Measurements from ENCODE around the gene PCDHGC3. TPM values are rescaled to one million over a fixed set of nuclear protein-coding genes. Genes with fewer than 3 reads are reported as not detected.

PCDHGC3 gene
- total RNA-seq, 1 donor from 2014 or later = 51.4 TPM

DNA sequence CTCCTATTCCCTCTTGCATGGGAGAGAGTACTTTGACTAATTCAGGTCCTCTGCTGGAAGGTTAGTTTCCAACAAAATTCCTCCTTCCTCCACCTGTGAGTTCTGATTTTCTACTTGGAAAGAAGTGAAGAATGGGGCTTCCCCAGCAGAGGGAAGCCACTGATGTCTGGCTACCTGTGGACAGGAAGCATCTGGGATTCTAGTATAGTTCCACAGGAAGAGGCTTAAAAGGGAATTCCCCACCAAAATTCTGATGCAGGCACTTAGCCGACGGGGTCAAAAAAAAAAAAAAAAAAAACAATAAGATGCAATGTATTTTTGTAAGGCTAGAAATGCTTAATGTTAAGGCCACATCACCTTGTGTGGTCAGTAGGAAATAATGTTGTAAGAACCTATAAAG lies 46.5 kb downstream of the PCDHGC3 start:
- TF ChIP-seq, protein P1, sequence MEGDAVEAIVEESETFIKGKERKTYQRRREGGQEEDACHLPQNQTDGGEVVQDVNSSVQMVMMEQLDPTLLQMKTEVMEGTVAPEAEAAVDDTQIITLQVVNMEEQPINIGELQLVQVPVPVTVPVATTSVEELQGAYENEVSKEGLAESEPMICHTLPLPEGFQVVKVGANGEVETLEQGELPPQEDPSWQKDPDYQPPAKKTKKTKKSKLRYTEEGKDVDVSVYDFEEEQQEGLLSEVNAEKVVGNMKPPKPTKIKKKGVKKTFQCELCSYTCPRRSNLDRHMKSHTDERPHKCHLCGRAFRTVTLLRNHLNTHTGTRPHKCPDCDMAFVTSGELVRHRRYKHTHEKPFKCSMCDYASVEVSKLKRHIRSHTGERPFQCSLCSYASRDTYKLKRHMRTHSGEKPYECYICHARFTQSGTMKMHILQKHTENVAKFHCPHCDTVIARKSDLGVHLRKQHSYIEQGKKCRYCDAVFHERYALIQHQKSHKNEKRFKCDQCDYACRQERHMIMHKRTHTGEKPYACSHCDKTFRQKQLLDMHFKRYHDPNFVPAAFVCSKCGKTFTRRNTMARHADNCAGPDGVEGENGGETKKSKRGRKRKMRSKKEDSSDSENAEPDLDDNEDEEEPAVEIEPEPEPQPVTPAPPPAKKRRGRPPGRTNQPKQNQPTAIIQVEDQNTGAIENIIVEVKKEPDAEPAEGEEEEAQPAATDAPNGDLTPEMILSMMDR (IDR thresholded peaks at IDR 0.05) = no peak
- Histone ChIP-seq H3K27ac (peak overlapping the region; percentile 61 to 73), H3K27me3 (no peaks in the 10 kb centered on the region), H3K4me3 (no peak overlapping the region), H3K4me1 (peaks cover 7 to 24% of the 10 kb centered on the region in 2 donors), H3K36me3 (peaks cover 17 to 37% of the 10 kb centered on the region in 2 donors), H3K9me3 (no peaks in the 10 kb centered on the region)
- intact Hi-C loops (cut with DNase I) = loop anchor here (5.0 to 10.0 kb wide), 2 partner anchors 118 to 200 kb away; partner anchors contain the start of genes PCDHGA9, PCDHGB6 and TAF7
- DNase-seq (ENCODE audit: low spot score in 2 of 2) = no peak

GRCh38 chr5:141523991-141524390 lies 48.2 kb downstream of the PCDHGC3 start:
- Histone ChIP-seq H3K27ac (peak overlapping the region; percentile 66 to 71), H3K4me3 (no peak overlapping the region), H3K9me3 (no peaks in the 10 kb centered on the region), H3K4me1 (peaks cover 7 to 35% of the 10 kb centered on the region in 2 donors), H3K36me3 (peaks cover 17 to 34% of the 10 kb centered on the region in 2 donors), H3K27me3 (no peaks in the 10 kb centered on the region)
- intact Hi-C loops (cut with DNase I) = loop anchor here (1.0 to 10.0 kb wide), 5 partner anchors 11 to 202 kb away; partner anchors contain the start of genes PCDHGA9, PCDHGB6 and TAF7
- TF ChIP-seq, protein P1 (IDR thresholded peaks at IDR 0.05) = no peak
- DNase-seq (ENCODE audit: low spot score in 2 of 2) = peak in 1 of 2 donors; percentile 62

DNA sequence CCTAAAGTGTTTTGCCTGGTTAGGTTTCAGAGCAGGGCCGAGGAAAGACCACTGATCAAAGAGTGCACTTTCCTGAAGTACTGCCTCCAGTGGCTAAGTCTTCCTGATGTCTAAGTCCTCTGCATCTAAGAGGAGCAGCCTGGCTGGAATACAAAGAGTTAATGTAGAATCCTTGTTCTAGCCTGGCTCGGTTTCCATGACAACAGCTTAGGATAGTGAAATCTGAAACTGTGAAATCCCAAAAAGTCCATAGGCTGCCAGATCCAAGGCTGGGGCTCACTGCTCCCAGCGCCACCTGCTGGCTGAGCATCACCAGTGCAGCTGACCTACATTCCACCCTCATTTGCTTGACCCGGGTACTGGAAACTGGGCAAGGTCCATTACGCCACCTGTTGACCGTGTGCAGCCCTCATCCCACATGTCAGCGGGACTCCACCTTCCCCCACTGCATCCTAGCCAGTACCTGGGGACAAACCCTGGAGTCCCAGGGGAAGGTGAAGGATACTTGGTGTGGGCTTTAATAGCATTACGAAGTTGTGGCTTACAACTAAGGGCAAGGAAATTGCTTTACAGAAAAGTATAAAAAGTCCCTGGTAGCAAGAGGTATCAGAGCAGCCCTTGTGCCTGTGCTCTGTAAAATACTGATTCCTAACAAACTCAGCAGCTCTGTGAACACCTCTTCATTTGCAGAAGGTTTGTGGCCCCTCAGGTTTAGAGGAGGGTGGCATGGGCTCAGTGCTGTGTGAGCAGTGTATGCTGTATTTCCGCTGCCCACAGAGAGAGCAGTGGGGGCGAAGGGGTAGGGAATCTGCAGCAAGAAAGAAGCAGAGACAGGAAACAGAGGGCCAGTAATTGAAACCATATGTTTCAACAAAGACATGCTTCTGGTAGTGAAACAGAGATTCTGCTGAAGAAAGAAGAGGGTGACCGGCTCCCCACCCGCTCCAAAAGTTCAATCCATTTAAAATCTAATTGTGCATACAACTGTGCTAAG lies 49.1 kb downstream of the PCDHGC3 start:
- peaks cover 7 to 44% of the 10 kb centered on the region in 2 donors for H3K4me1 ChIP-seq
- peak in 1 of 2 donors; percentile 95 for DNase-seq (ENCODE audit: low spot score in 2 of 2)
- peaks cover 17 to 30% of the 10 kb centered on the region in 2 donors for H3K36me3 ChIP-seq
- intact Hi-C loops (cut with DNase I) = loop anchor here (1.0 to 10.0 kb wide), 6 partner anchors 12 to 203 kb away; partner anchors contain the start of genes PCDHGA11, PCDHGA9, PCDHGB6 and TAF7
- H3K27ac ChIP-seq = peak overlapping the region; percentile 66 to 71
- no peak overlapping the region for H3K4me3 ChIP-seq
- H3K9me3 ChIP-seq = no peaks in the 10 kb centered on the region
- TF ChIP-seq, protein P1 (IDR thresholded peaks at IDR 0.05) = peak; percentile 98 to 100 (median 99)
- H3K27me3 ChIP-seq = no peaks in the 10 kb centered on the region

DNA sequence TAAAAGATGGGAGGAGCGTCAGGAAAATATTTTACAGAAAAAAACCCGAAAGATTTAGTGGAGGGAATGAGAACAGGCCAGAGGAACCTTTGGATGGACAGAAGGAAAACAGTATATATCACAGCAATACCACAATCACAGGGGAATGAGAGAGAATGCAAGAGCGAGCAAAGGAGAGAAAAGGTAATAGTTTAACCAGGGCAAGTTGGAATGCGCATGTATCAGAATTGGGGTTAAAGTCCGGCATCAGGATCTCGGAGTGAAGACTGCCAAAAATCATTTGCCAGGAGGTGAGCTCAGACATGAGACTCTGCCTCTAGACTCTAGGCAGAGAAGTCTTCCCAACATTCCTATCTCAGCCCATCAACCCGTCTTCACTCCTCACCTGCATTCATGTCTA lies 49.9 kb downstream of the PCDHGC3 start:
- Histone ChIP-seq H3K27me3 (no peaks in the 10 kb centered on the region), H3K27ac (peak overlapping the region; percentile 66 to 71), H3K36me3 (peaks cover 17 to 26% of the 10 kb centered on the region in 2 donors), H3K4me1 (peaks cover 7 to 40% of the 10 kb centered on the region in 2 donors), H3K4me3 (no peak overlapping the region), H3K9me3 (no peaks in the 10 kb centered on the region)
- DNase-seq (ENCODE audit: low spot score in 2 of 2) = peak in 1 of 2 donors; percentile 37
- TF ChIP-seq, protein P1 (IDR thresholded peaks at IDR 0.05) = no peak
- intact Hi-C loops (cut with DNase I) = loop anchor here (5.0 to 10.0 kb wide), 2 partner anchors 103 to 121 kb away; partner anchors contain the start of genes PCDHGA11, PCDHGA9 and PCDHGB6

DNA sequence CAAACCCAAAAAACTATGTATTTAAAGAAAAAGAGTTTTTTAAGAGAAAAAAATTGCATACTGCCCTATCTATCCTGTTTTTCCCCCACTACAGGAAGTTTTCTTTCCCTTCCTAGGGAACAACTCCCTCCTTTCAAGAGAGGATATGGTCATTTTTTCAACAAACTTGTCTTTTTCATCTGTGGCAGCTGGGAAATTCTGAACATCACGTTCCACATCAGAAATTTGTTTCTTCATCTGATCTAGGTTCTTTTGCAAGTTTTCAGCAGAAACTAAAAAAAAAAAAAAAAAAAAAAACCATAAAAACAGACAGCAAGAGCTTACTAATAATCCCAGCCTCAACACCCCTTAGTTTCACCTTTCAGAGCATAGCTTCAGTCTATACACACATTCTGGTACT lies 51.7 kb downstream of the PCDHGC3 start:
- Histone ChIP-seq H3K4me1 (peaks cover 3 to 31% of the 10 kb centered on the region in 2 donors), H3K27me3 (no peaks in the 10 kb centered on the region), H3K36me3 (peaks cover 17 to 23% of the 10 kb centered on the region in 2 donors), H3K4me3 (no peak overlapping the region), H3K27ac (peak overlapping the region; percentile 87 to 88), H3K9me3 (no peaks in the 10 kb centered on the region)
- TF ChIP-seq, protein P1 (IDR thresholded peaks at IDR 0.05) = no peak
- intact Hi-C loops (cut with DNase I) = loop anchor here (5.0 to 10.0 kb wide), 2 partner anchors 105 to 123 kb away; partner anchors contain the start of genes PCDHGA11, PCDHGA9 and PCDHGB6
- DNase-seq (ENCODE audit: low spot score in 2 of 2) = no peak

Other genes starting within 250 kb of the PCDHGC3 start
- gene PCDHB15, start 230.6 kb upstream of the PCDHGC3 start, total RNA-seq = 2.9 TPM
- gene SLC25A2, start 171.9 kb upstream of the PCDHGC3 start, total RNA-seq = not detected
- 30.1 TPM for gene TAF7, start 155.2 kb upstream of the PCDHGC3 start, total RNA-seq
- not detected for gene PCDHGA1, start 145.5 kb upstream of the PCDHGC3 start, total RNA-seq
- gene PCDHGA2, start 137.2 kb upstream of the PCDHGC3 start, total RNA-seq = 4.9 TPM
- gene PCDHGA3, start 132.1 kb upstream of the PCDHGC3 start, total RNA-seq = 9.2 TPM
- 1.8 TPM for gene PCDHGB1, start 125.9 kb upstream of the PCDHGC3 start, total RNA-seq
- 4.3 TPM for gene PCDHGA4, start 120.9 kb upstream of the PCDHGC3 start, total RNA-seq
- gene PCDHGB2, start 116.0 kb upstream of the PCDHGC3 start, total RNA-seq = 12.2 TPM
- gene PCDHGA5, start 111.8 kb upstream of the PCDHGC3 start, total RNA-seq = 4.5 TPM
- gene PCDHGB3, start 105.7 kb upstream of the PCDHGC3 start, total RNA-seq = 14.4 TPM
- 2.0 TPM for gene PCDHGA6, start 102.1 kb upstream of the PCDHGC3 start, total RNA-seq
- 4.2 TPM for gene PCDHGA7, start 93.2 kb upstream of the PCDHGC3 start, total RNA-seq
- 3.6 TPM for gene PCDHGB4, start 88.3 kb upstream of the PCDHGC3 start, total RNA-seq
- gene PCDHGA8, start 83.3 kb upstream of the PCDHGC3 start, total RNA-seq = 3.2 TPM
- gene PCDHGB5, start 78.0 kb upstream of the PCDHGC3 start, total RNA-seq = 19.6 TPM
- gene PCDHGA9, start 73.2 kb upstream of the PCDHGC3 start, total RNA-seq = 3.2 TPM
- gene PCDHGB6, start 67.9 kb upstream of the PCDHGC3 start, total RNA-seq = 3.9 TPM
- 4.4 TPM for gene PCDHGA10, start 63.0 kb upstream of the PCDHGC3 start, total RNA-seq
- 10.2 TPM for gene PCDHGB7, start 58.3 kb upstream of the PCDHGC3 start, total RNA-seq
- 5.3 TPM for gene PCDHGA11, start 54.9 kb upstream of the PCDHGC3 start, total RNA-seq
- gene PCDHGA12, start 45.5 kb upstream of the PCDHGC3 start, total RNA-seq = 18.5 TPM
- 59.3 TPM for gene PCDHGC4, start 9.1 kb downstream of the PCDHGC3 start, total RNA-seq
- 0.11 TPM for gene PCDHGC5, start 13.1 kb downstream of the PCDHGC3 start, total RNA-seq
- 65.8 TPM for gene DIAPH1, start 143.0 kb downstream of the PCDHGC3 start, total RNA-seq
- 43.4 TPM for gene HDAC3, start 160.9 kb downstream of the PCDHGC3 start, total RNA-seq
- gene RELL2, start 161.0 kb downstream of the PCDHGC3 start, total RNA-seq = 1.4 TPM
- 127 TPM for gene FCHSD1, start 175.5 kb downstream of the PCDHGC3 start, total RNA-seq
- gene ARAP3, start 206.3 kb downstream of the PCDHGC3 start, total RNA-seq = 55.5 TPM